C4-2B (cell line): ENCODE results near the gene SKIC2.
"Not testable (repeated sequence)": the region's sequence is repeated elsewhere in the genome, so short reads cannot be mapped to it uniquely, and the experiment has no call there.

Experiments
- H3K27ac ChIP-seq: fragments of 450-650 bp; 2 replicates; pipeline ENCODE4 v1.5.1; 2017

SKIC2 gene

GRCh38 chr6:32013738-32014137 is 54.8 kb downstream of the SKIC2 start:
- H3K27ac ChIP-seq, result not testable (repeated sequence)

GRCh38 chr6:32014547-32014946 is 55.6 kb downstream of the SKIC2 start, which contains the start of gene C4B:
Gene C4B (plus strand): TSS chr6:32014795. CDS start chr6:32014846, 51 bp downstream.
- not testable (repeated sequence) for H3K27ac ChIP-seq
